HEK293 (cell line): ENCODE data around the gene OPRM1.
A peak's percentile ranks its signal among the peaks of the same experiment; 100 is the strongest.

Experiments
- BCL6B ChIP-seq: fragments of 450-650 bp; formaldehyde crosslinking; IDR thresholded peaks from 2 replicates; pipeline ENCODE4 v1.5.1; 2017; ENCODE audit warnings: missing biosample characterization, missing genetic modification characterization
- ELK4 ChIP-seq: IDR thresholded peaks from 2 replicates; pipeline ENCODE4 v1.6.1; 2011; ENCODE audit warnings: mild to moderate bottlenecking, low read depth, low read length, borderline replicate concordance
- HOXC10 ChIP-seq: sonication (generic); formaldehyde crosslinking; IDR thresholded peaks from 2 replicates; pipeline ENCODE4 v1.8.1; 2023; ENCODE audit warnings: mild to moderate bottlenecking, missing genetic modification reagents
- KLF1 ChIP-seq: fragments of 450-650 bp; formaldehyde crosslinking; IDR thresholded peaks from 2 replicates; pipeline ENCODE4 v1.5.1; 2016; ENCODE audit warnings: missing biosample characterization, missing genetic modification characterization
- OSR2 ChIP-seq: fragments of 450-650 bp; formaldehyde crosslinking; IDR thresholded peaks from 2 replicates; pipeline ENCODE4 v1.5.1; 2016; ENCODE audit warnings: missing biosample characterization, missing genetic modification characterization
- PATZ1 ChIP-seq: fragments of 450-650 bp; formaldehyde crosslinking; IDR thresholded peaks from 2 replicates; pipeline ENCODE4 v1.5.1; 2016; ENCODE audit warnings: missing biosample characterization, missing genetic modification characterization
- TSHZ1 ChIP-seq: fragments of 450-650 bp; formaldehyde crosslinking; IDR thresholded peaks from 2 replicates; pipeline ENCODE4 v1.5.1; 2016; ENCODE audit warnings: missing biosample characterization, missing genetic modification characterization, borderline replicate concordance
- YY1 ChIP-seq: fragments of 450-650 bp; formaldehyde crosslinking; IDR thresholded peaks from 2 replicates; pipeline ENCODE4 v1.5.1; 2018; ENCODE audit warnings: missing biosample characterization, missing genetic modification characterization
- ZBTB21 ChIP-seq: fragments of 450-650 bp; formaldehyde crosslinking; IDR thresholded peaks from 2 replicates; pipeline ENCODE4 v1.5.1; 2017; ENCODE audit warnings: missing biosample characterization, missing genetic modification characterization
- ZBTB49 ChIP-seq: fragments of 450-650 bp; formaldehyde crosslinking; IDR thresholded peaks from 2 replicates; pipeline ENCODE4 v1.5.1; 2016; ENCODE audit warnings: missing biosample characterization, missing genetic modification characterization, low read depth
- ZEB2 ChIP-seq: fragments of 450-650 bp; formaldehyde crosslinking; IDR thresholded peaks from 2 replicates; pipeline ENCODE4 v1.5.1; 2016; ENCODE audit warnings: missing biosample characterization, missing genetic modification characterization
- ZNF350 ChIP-seq: fragments of 450-650 bp; formaldehyde crosslinking; IDR thresholded peaks from 2 replicates; pipeline ENCODE4 v1.5.0; 2017; ENCODE audit warnings: missing biosample characterization, mild to moderate bottlenecking, missing genetic modification characterization
- ZNF362 ChIP-seq: fragments of 450-650 bp; formaldehyde crosslinking; IDR thresholded peaks from 2 replicates; pipeline ENCODE4 v1.5.1; 2016; ENCODE audit warnings: missing biosample characterization, missing genetic modification characterization
- ZNF501 ChIP-seq: fragments of 450-650 bp; formaldehyde crosslinking; IDR thresholded peaks from 2 replicates; pipeline ENCODE4 v1.5.1; 2016; ENCODE audit warnings: missing biosample characterization, missing genetic modification characterization
- ZNF692 ChIP-seq: fragments of 450-650 bp; formaldehyde crosslinking; IDR thresholded peaks from 2 replicates; pipeline ENCODE4 v1.5.1; 2016; ENCODE audit warnings: missing biosample characterization, missing genetic modification characterization
- ZNF747 ChIP-seq: fragments of 450-650 bp; formaldehyde crosslinking; IDR thresholded peaks from 2 replicates; pipeline ENCODE4 v1.5.1; 2016; ENCODE audit warnings: missing biosample characterization, missing genetic modification characterization
- TF ChIP-seq, protein P1 (sequence below): fragments of 450-650 bp; formaldehyde crosslinking; IDR thresholded peaks from 2 replicates; pipeline ENCODE4 v1.5.1; 2016; ENCODE audit warnings: missing biosample characterization, missing genetic modification characterization
- TF ChIP-seq, protein P2 (sequence below): fragments of 450-650 bp; formaldehyde crosslinking; IDR thresholded peaks from 2 replicates; pipeline ENCODE4 v1.5.1; 2016; ENCODE audit warnings: missing biosample characterization, missing genetic modification characterization
- TF ChIP-seq, protein P3 (sequence below): fragments of 450-650 bp; formaldehyde crosslinking; optimal IDR thresholded peaks from 2 replicates; pipeline ENCODE3; 2016; ENCODE audit warnings: missing biosample characterization, mild to moderate bottlenecking, missing genetic modification characterization

OPRM1 gene

DNA sequence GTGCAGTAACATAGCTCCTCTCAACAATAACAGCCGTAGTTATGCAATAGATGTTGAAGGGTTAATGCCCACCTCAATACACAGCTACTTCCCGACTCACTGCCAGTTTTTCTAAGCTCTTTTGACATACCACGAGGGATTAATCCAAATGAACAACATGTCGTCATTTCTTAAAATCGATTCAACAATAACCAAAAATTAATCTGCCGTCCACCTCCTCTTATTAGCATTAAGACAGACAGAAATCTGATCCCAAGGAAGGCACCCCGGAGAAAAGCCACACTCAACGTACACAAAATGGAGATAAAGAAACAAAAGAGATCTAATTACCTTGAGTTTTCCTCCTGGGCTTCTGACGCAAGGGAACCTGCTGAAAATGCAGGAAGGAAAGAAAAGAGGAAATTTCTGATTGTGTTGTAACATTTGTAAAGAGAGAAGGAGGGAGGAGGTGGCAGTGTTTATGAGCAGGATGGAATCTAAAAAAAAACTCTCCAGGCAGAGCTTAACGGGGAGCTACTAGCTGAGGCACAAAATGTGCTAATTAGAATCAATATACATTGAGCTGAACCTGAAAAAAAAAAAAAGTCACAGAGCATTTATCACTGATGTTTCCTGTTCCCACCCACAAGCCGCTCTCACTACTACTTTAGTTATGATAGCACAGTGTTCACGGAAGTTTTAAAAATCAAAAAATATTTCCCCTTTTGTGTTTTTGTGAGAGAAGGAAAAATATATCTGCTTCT, 208.2 kb downstream of the OPRM1 start (continued):
- no peak for TF ChIP-seq PATZ1
- 0 out of 2 replicates have a peak, but pooled peaks have one; percentile 16 for TF ChIP-seq ZEB2 (tag by site-specific recombination)
- TF ChIP-seq ELK4, result no peak
- TF ChIP-seq ZBTB21, result peak; percentile 53; the same call in 1 of the 2 replicates
- TF ChIP-seq ZBTB49 (tag by site-specific recombination), result no peak
- TF ChIP-seq BCL6B, result no peak
- no peak for TF ChIP-seq ZNF350 (tag by site-specific recombination)
- no peak for TF ChIP-seq HOXC10
- TF ChIP-seq YY1 (tag by site-specific recombination), result no peak
- TF ChIP-seq, protein P1, sequence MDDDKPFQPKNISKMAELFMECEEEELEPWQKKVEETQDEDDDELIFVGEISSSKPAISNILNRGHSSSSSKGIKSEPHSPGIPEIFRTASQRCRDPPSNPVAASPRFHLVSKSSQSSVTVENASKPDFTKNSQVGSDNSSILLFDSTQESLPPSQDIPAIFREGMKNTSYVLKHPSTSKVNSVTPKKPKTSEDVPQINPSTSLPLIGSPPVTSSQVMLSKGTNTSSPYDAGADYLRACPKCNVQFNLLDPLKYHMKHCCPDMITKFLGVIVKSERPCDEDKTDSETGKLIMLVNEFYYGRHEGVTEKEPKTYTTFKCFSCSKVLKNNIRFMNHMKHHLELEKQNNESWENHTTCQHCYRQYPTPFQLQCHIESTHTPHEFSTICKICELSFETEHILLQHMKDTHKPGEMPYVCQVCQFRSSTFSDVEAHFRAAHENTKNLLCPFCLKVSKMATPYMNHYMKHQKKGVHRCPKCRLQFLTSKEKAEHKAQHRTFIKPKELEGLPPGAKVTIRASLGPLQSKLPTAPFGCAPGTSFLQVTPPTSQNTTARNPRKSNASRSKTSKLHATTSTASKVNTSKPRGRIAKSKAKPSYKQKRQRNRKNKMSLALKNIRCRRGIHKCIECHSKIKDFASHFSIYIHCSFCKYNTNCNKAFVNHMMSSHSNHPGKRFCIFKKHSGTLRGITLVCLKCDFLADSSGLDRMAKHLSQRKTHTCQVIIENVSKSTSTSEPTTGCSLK, result no peak
- peak; percentile 77 for TF ChIP-seq ZNF362
- no peak for TF ChIP-seq KLF1
- TF ChIP-seq, protein P2, sequence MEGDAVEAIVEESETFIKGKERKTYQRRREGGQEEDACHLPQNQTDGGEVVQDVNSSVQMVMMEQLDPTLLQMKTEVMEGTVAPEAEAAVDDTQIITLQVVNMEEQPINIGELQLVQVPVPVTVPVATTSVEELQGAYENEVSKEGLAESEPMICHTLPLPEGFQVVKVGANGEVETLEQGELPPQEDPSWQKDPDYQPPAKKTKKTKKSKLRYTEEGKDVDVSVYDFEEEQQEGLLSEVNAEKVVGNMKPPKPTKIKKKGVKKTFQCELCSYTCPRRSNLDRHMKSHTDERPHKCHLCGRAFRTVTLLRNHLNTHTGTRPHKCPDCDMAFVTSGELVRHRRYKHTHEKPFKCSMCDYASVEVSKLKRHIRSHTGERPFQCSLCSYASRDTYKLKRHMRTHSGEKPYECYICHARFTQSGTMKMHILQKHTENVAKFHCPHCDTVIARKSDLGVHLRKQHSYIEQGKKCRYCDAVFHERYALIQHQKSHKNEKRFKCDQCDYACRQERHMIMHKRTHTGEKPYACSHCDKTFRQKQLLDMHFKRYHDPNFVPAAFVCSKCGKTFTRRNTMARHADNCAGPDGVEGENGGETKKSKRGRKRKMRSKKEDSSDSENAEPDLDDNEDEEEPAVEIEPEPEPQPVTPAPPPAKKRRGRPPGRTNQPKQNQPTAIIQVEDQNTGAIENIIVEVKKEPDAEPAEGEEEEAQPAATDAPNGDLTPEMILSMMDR, result no peak
- TF ChIP-seq OSR2 (tag by site-specific recombination), result no peak
- no peak for TF ChIP-seq ZNF501 (tag by site-specific recombination)
- no peak for TF ChIP-seq TSHZ1 (tag by site-specific recombination)
- no peak for TF ChIP-seq ZNF692
- TF ChIP-seq, protein P3, sequence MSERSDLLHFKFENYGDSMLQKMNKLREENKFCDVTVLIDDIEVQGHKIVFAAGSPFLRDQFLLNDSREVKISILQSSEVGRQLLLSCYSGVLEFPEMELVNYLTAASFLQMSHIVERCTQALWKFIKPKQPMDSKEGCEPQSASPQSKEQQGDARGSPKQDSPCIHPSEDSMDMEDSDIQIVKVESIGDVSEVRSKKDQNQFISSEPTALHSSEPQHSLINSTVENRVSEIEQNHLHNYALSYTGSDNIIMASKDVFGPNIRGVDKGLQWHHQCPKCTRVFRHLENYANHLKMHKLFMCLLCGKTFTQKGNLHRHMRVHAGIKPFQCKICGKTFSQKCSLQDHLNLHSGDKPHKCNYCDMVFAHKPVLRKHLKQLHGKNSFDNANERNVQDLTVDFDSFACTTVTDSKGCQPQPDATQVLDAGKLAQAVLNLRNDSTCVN (tag by site-specific recombination), result no peak
- no peak for TF ChIP-seq ZNF747 (tag by site-specific recombination)
